ENCODE data around the gene PPP1R15B. TPM values are rescaled to one million over a fixed set of nuclear protein-coding genes. Genes with fewer than 3 reads are reported as not detected.

PPP1R15B gene
- polyA plus RNA-seq, 1 donor (not counting 4 experiments of a cell fraction or from before 2014, with no cell fraction given), result 19.1 TPM

DNA sequence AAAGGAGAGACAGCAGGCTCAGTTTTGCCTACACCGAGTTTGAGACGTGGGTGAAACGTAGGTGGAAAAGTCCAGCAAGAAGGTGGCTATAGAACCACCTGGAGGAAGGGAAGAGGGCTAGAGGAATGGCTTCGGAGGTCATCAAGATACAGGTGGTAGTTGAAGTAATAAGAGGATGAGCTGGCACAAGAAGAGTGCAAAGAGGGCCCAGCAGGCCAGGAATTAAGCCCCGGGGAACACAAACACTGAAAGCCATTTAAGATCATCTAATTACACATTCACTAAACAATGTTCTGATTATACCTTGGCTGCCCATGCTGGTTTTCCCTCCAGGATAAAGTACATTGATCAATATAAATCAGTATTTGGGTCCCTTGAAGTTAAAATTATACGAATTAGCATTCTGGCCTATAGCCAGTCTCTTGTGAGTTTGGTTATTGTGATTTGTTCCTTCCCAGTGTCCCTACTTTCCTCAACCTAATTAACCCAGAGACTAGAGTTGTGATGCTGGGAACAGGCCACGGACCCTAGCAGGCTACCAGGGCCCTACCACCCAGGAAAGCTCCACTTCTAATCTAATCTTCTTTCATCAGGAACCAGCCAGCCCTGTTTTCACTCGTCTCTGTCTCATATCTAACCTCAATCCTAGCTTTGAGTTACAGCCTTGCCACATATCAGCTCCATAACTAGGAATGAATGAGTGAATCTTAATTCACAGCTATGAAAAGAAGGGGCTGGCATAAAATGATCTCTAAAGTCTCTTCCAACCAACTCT is 26.4 kb upstream of the PPP1R15B start:
- H3K4me3 ChIP-seq (ENCODE audit: control insufficient read depth in 2 of 3, extremely low read depth in 1 of 3, insufficient read depth in 2 of 3, low read depth in 1 of 3, low read length in 3 of 3), result no peak overlapping the region
- no peak for TF ChIP-seq EZH2 (IDR thresholded peaks at IDR 0.05; ENCODE audit: low read length)
- TF ChIP-seq, protein P1, sequence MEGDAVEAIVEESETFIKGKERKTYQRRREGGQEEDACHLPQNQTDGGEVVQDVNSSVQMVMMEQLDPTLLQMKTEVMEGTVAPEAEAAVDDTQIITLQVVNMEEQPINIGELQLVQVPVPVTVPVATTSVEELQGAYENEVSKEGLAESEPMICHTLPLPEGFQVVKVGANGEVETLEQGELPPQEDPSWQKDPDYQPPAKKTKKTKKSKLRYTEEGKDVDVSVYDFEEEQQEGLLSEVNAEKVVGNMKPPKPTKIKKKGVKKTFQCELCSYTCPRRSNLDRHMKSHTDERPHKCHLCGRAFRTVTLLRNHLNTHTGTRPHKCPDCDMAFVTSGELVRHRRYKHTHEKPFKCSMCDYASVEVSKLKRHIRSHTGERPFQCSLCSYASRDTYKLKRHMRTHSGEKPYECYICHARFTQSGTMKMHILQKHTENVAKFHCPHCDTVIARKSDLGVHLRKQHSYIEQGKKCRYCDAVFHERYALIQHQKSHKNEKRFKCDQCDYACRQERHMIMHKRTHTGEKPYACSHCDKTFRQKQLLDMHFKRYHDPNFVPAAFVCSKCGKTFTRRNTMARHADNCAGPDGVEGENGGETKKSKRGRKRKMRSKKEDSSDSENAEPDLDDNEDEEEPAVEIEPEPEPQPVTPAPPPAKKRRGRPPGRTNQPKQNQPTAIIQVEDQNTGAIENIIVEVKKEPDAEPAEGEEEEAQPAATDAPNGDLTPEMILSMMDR (optimal IDR thresholded peaks at IDR 0.05 in 1 of 3, IDR thresholded peaks at IDR 0.05 in 1 of 3, conservative IDR thresholded peaks at IDR 0.05 in 1 of 3; ENCODE audit: extremely low read depth in 1 of 3, insufficient read depth in 2 of 3, low read length in 3 of 3), result no peak

DNA sequence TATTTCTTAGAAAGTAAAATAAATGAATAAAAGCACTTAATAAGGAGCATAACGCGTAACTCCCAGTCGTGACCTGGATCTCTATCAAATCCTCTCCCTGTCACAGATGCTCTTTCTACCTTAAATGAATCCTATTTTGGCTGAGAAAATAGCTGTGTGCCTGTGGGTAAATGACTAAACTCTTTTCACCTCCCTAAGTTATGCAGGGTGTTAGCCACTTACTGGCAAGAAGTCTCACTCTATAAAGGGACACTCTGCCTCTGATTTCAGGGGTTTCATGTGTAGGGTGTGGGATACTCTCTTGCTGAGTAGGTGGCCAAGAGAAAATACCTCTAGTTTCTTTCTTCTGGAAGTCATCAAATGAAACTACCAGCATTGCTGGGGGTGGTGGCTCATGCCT is 24.3 kb upstream of the PPP1R15B start:
- H3K9me3 ChIP-seq (ENCODE audit: control insufficient read depth, low read depth, low read length), result no peaks in the 10 kb centered on the region
- TF ChIP-seq EZH2 (IDR thresholded peaks at IDR 0.05; ENCODE audit: low read length), result no peak
- TF ChIP-seq, protein P1 (optimal IDR thresholded peaks at IDR 0.05 in 1 of 3, IDR thresholded peaks at IDR 0.05 in 1 of 3, conservative IDR thresholded peaks at IDR 0.05 in 1 of 3; ENCODE audit: extremely low read depth in 1 of 3, insufficient read depth in 2 of 3, low read length in 3 of 3), result no peak
- H3K4me1 ChIP-seq (ENCODE audit: control insufficient read depth, extremely low read depth, insufficient read depth, low read length), result peaks cover 49% of the 10 kb centered on the region
- no peak overlapping the region for H2AFZ ChIP-seq (ENCODE audit: control insufficient read depth, low read length)
- no peak for FAIRE-seq
- H4K20me1 ChIP-seq (ENCODE audit: control insufficient read depth, extremely low read depth, insufficient read depth, low read length), result no peaks in the 10 kb centered on the region
- H3K9ac ChIP-seq (ENCODE audit: control insufficient read depth, extremely low read depth, insufficient read depth, low read length), result no peak overlapping the region
- peak overlapping the region; percentile 19 for H3K27ac ChIP-seq (ENCODE audit: control insufficient read depth, insufficient read depth, low read length)
- DNase-seq (ENCODE audit: low read depth, low spot score), result no peak
- no peak overlapping the region for H3K4me3 ChIP-seq (ENCODE audit: control insufficient read depth in 2 of 3, extremely low read depth in 1 of 3, insufficient read depth in 2 of 3, low read depth in 1 of 3, low read length in 3 of 3)
- dilution Hi-C loops (cut with MboI; ENCODE audit: extremely low pct_ligation_motif_present, low sequenced_read_pairs), result no loop called here
- no peaks in the 10 kb centered on the region for H3K27me3 ChIP-seq (ENCODE audit: control insufficient read depth, extremely low read depth, insufficient read depth, low read length)
- peaks cover 0 to 5% of the 10 kb centered on the region in 2 experiments for H3K36me3 ChIP-seq (ENCODE audit: control insufficient read depth in 2 of 2, extremely low read depth in 1 of 2, insufficient read depth in 2 of 2, low read length in 2 of 2)
- no peak overlapping the region for H3K4me2 ChIP-seq (ENCODE audit: control insufficient read depth, extremely low read depth, insufficient read depth, low read depth, low read length)
- H3K9me1 ChIP-seq (ENCODE audit: control insufficient read depth, extremely low read depth, insufficient read depth, low read length), result peaks cover 2% of the 10 kb centered on the region
- H3K79me2 ChIP-seq (ENCODE audit: control insufficient read depth, insufficient read depth, low read length), result no peaks in the 10 kb centered on the region

More for the DNA sequence above, 26.4 kb upstream of the PPP1R15B start:
- Histone ChIP-seq H4K20me1 (ENCODE audit: control insufficient read depth, extremely low read depth, insufficient read depth, low read length) (no peaks in the 10 kb centered on the region), H3K9me1 (ENCODE audit: control insufficient read depth, extremely low read depth, insufficient read depth, low read length) (no peaks in the 10 kb centered on the region), H3K79me2 (ENCODE audit: control insufficient read depth, insufficient read depth, low read length) (no peaks in the 10 kb centered on the region), H3K27ac (ENCODE audit: control insufficient read depth, insufficient read depth, low read length) (peak overlapping the region; percentile 83), H3K4me1 (ENCODE audit: control insufficient read depth, extremely low read depth, insufficient read depth, low read length) (peaks cover 45% of the 10 kb centered on the region), H3K4me2 (ENCODE audit: control insufficient read depth, extremely low read depth, insufficient read depth, low read depth, low read length) (peak overlapping the region; percentile 62), H3K36me3 (ENCODE audit: control insufficient read depth in 2 of 2, extremely low read depth in 1 of 2, insufficient read depth in 2 of 2, low read length in 2 of 2) (peaks cover 0 to 5% of the 10 kb centered on the region in 2 experiments), H2AFZ (ENCODE audit: control insufficient read depth, low read length) (peak overlapping the region; percentile 7), H3K27me3 (ENCODE audit: control insufficient read depth, extremely low read depth, insufficient read depth, low read length) (no peaks in the 10 kb centered on the region), H3K9me3 (ENCODE audit: control insufficient read depth, low read depth, low read length) (no peaks in the 10 kb centered on the region), H3K9ac (ENCODE audit: control insufficient read depth, extremely low read depth, insufficient read depth, low read length) (peak overlapping the region; percentile 59)
- no peak for FAIRE-seq
- no peak for DNase-seq (ENCODE audit: low read depth, low spot score)
- dilution Hi-C loops (cut with MboI; ENCODE audit: extremely low pct_ligation_motif_present, low sequenced_read_pairs), result no loop called here
